GM12891 (cell line): Measurements from ENCODE around the gene ZNF787.

Experiments
- POLR2A ChIP-seq: IDR thresholded peaks from 2 replicates; pipeline ENCODE4 v1.6.1; 2011; ENCODE audit warnings: low read depth, low read length, control low read depth
- POU2F2 ChIP-seq: IDR thresholded peaks from 2 replicates; pipeline ENCODE4 v1.6.1; 2011; ENCODE audit warnings: low read depth, mild to moderate bottlenecking, control low read depth, low read length, moderate library complexity

- TF ChIP-seq POLR2A (no peak), POU2F2 (no peak)
Observed at GRCh38 chr19:56137405-56137804, 16.3 kb upstream of the ZNF787 start.
